ENCODE data around the gene HIGD1B.

- TF ChIP-seq, protein P1, sequence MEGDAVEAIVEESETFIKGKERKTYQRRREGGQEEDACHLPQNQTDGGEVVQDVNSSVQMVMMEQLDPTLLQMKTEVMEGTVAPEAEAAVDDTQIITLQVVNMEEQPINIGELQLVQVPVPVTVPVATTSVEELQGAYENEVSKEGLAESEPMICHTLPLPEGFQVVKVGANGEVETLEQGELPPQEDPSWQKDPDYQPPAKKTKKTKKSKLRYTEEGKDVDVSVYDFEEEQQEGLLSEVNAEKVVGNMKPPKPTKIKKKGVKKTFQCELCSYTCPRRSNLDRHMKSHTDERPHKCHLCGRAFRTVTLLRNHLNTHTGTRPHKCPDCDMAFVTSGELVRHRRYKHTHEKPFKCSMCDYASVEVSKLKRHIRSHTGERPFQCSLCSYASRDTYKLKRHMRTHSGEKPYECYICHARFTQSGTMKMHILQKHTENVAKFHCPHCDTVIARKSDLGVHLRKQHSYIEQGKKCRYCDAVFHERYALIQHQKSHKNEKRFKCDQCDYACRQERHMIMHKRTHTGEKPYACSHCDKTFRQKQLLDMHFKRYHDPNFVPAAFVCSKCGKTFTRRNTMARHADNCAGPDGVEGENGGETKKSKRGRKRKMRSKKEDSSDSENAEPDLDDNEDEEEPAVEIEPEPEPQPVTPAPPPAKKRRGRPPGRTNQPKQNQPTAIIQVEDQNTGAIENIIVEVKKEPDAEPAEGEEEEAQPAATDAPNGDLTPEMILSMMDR (IDR thresholded peaks at IDR 0.05) = no peak
- no peak for TF ChIP-seq POLR2A (IDR thresholded peaks at IDR 0.05)
These were observed 1.5 kb upstream of the HIGD1B start for GRCh38 chr17:44846206-44846605.

Measured in Peyer's patch (tissue), 4 donors.